GM23248 (cell line): ENCODE data around the gene SIX4. TPM values are rescaled to one million over a fixed set of nuclear protein-coding genes. Genes with fewer than 3 reads are reported as not detected.

Experiments used
- DNase-seq: peaks from one replicate; pipeline ENCODE4 v3.0.0-alpha.2; 2015
- H2AFZ ChIP-seq: fragments of 200-600 bp; sonication (generic); 2 replicates; pipeline ENCODE4 v1.6.1; 2016; ENCODE audit warnings: antibody characterized with exemption
- H3F3A ChIP-seq: fragments of 200-600 bp; sonication (generic); 2 replicates; pipeline ENCODE4 v1.6.1; 2016; ENCODE audit warnings: mild to moderate bottlenecking, antibody characterized with exemption, mixed run types; ENCODE audit not compliant: insufficient read depth
- H3K27ac ChIP-seq: fragments of 200-600 bp; sonication (generic); 2 replicates; pipeline ENCODE4 v1.5.1; 2016; ENCODE audit warnings: mild to moderate bottlenecking
- H3K27me3 ChIP-seq: fragments of 200-600 bp; sonication (generic); replicated peaks from 2 replicates; pipeline ENCODE4 v1.6.1; 2016; ENCODE audit warnings: mild to moderate bottlenecking; ENCODE audit not compliant: insufficient read depth
- H3K36me3 ChIP-seq: fragments of 200-600 bp; sonication (generic); 2 replicates; pipeline ENCODE4 v1.6.1; 2016; ENCODE audit warnings: low read depth, mild to moderate bottlenecking
- H3K4me1 ChIP-seq: fragments of 200-600 bp; sonication (generic); 2 replicates; pipeline ENCODE4 v1.6.1; 2016; ENCODE audit warnings: mild to moderate bottlenecking; ENCODE audit not compliant: insufficient read depth
- H3K4me2 ChIP-seq: fragments of 200-600 bp; sonication (generic); one replicate; pipeline ENCODE4 v1.6.1; 2016; ENCODE audit warnings: mild to moderate bottlenecking; ENCODE audit not compliant: unreplicated experiment
- H3K4me3 ChIP-seq: fragments of 200-600 bp; sonication (generic); 2 replicates; pipeline ENCODE4 v1.5.1; 2016; ENCODE audit warnings: mild to moderate bottlenecking
- H3K79me2 ChIP-seq: fragments of 200-600 bp; sonication (generic); 2 replicates; pipeline ENCODE4 v1.6.1; 2016; ENCODE audit warnings: mild to moderate bottlenecking; ENCODE audit not compliant: insufficient read depth
- H3K9ac ChIP-seq: fragments of 200-600 bp; sonication (generic); 2 replicates; pipeline ENCODE4 v1.6.1; 2016; ENCODE audit warnings: mild to moderate bottlenecking
- H3K9me2 ChIP-seq: fragments of 200-600 bp; sonication (generic); 2 replicates; pipeline ENCODE4 v1.6.1; 2016; ENCODE audit warnings: mixed run types, mild to moderate bottlenecking, moderate library complexity; ENCODE audit not compliant: insufficient read depth
- H3K9me3 ChIP-seq: fragments of 200-600 bp; sonication (generic); one replicate; pipeline ENCODE4 v1.6.1; 2017; ENCODE audit warnings: low read depth
- H4K20me1 ChIP-seq: fragments of 200-600 bp; sonication (generic); 2 replicates; pipeline ENCODE4 v1.6.0; 2016; ENCODE audit not compliant: insufficient read depth
- EZH2 ChIP-seq: fragments of 200-600 bp; sonication (generic); IDR thresholded peaks from 2 replicates; pipeline ENCODE4 v1.6.1; 2018; ENCODE audit warnings: antibody characterized with exemption, mild to moderate bottlenecking; ENCODE audit not compliant: insufficient read depth, poor library complexity, severe bottlenecking
- EZH2phosphoT487 ChIP-seq: fragments of 200-600 bp; sonication (generic); IDR thresholded peaks from 2 replicates; pipeline ENCODE4 v1.6.1; 2018; ENCODE audit warnings: antibody characterized with exemption, moderate library complexity, mild to moderate bottlenecking, low read depth; ENCODE audit not compliant: insufficient read depth
- WGBS, 2 experiments: methylation state at CpG; one replicate each; pipeline ENCODE4 v1.1.6; 2015 to 2017; ENCODE audit warnings: low lambda C conversion rate in 2 of 2, low coverage in 1 of 2; ENCODE audit errors: missing lambda C conversion rate in 2 of 2; 5-methylcytosine and 5-hydroxymethylcytosine counted together
- in situ Hi-C: fragments of 300-500 bp; cut with MboI; formaldehyde crosslinking; loops from 2 replicates; pipeline ENCODE4 v1.15.0; 2020
- polyA plus RNA-seq: library from polyadenylated mRNA; unstranded; fragments of >200 nt; fragmentation: Nextera tagmentation; extraction: Ambion mirVana; gene quantifications from 2 replicates; pipeline ENCODE4 v1.2.1, GENCODE V29; 2016
- total RNA-seq: library from RNA; depleted of rRNA; stranded (reverse); fragments of >200 nt; shearing (Covaris generic); gene quantifications from 2 replicates; pipeline ENCODE4 v1.2.3, GENCODE V29; 2014

Gene SIX4
- total and polyA plus RNA-seq, 2 experiments from 2014 or later = 1.5 to 12.2 TPM

DNA sequence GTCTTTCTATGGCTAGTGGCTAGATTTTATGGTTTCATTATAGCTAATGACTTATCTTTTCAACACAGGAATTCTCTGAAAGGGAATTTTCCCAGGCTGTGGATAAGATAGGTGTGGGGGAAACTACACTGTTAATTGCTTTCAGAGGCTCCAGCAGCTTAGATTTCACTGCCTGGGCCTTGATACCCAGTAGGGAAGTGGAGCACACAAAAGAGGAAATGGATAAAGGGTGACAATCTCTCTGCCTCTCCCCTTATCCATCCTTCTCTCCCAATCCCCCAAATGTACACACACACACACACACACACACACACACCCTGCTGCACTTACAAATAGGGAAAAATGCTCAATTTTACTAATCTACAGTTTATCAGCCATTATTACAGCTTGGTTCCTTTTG lies 19.1 kb downstream of the SIX4 start:
- no peak overlapping the region for H3K9ac ChIP-seq
- no peak overlapping the region for H3K4me2 ChIP-seq
- H3F3A ChIP-seq = no peaks in the 10 kb centered on the region
- in situ Hi-C loops = no loop called here
- H4K20me1 ChIP-seq = no peaks in the 10 kb centered on the region
- no peak for DNase-seq
- TF ChIP-seq EZH2phosphoT487 (no peak), EZH2 (no peak)
- no peaks in the 10 kb centered on the region for H3K9me2 ChIP-seq
- H3K36me3 ChIP-seq = no peaks in the 10 kb centered on the region
- H3K27me3 ChIP-seq = no peaks in the 10 kb centered on the region
- H3K9me3 ChIP-seq = no peaks in the 10 kb centered on the region
- no peak overlapping the region for H2AFZ ChIP-seq
- H3K4me1 ChIP-seq = no peaks in the 10 kb centered on the region
- no peak overlapping the region for H3K27ac ChIP-seq
- no peaks in the 10 kb centered on the region for H3K79me2 ChIP-seq
- no peak overlapping the region for H3K4me3 ChIP-seq

- Histone ChIP-seq H3K79me2 (no peaks in the 10 kb centered on the region), H3K36me3 (no peaks in the 10 kb centered on the region), H2AFZ (no peak overlapping the region), H3K4me1 (no peaks in the 10 kb centered on the region), H3K9me2 (no peaks in the 10 kb centered on the region), H3K27ac (no peak overlapping the region), H3K9ac (no peak overlapping the region), H3K27me3 (no peaks in the 10 kb centered on the region), H3F3A (no peaks in the 10 kb centered on the region), H3K9me3 (no peaks in the 10 kb centered on the region), H3K4me3 (no peak overlapping the region), H4K20me1 (no peaks in the 10 kb centered on the region), H3K4me2 (no peak overlapping the region)
- WGBS, 2 experiments = 48 to 60% methylated on average over 3 of the region's 3 CpGs
- TF ChIP-seq EZH2phosphoT487 (no peak), EZH2 (no peak)
- no peak for DNase-seq
- in situ Hi-C loops = no loop called here
Measured at GRCh38 chr14:60700598-60700997, 23.6 kb downstream of the SIX4 start.

DNA sequence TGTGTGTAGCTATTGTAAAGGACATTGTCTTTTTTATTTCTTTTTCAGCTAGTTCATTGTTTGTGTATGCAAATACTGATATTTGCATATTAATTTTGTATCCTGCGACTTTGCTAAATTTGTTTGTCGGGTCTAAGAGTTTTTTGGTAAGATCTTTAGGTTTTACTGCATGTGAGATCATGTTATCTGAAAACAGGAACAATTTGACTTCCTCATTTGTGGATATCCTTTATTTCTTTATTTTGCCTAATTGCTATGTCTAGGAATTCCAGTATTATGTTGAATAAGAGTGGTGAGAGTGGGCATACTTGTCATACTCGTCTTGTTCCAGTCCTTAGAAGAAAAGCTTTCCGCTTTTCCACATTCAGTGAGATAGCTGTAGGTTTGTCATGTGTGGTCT lies 28.8 kb downstream of the SIX4 start:
- H3K27me3 ChIP-seq = no peaks in the 10 kb centered on the region
- DNase-seq = no peak
- no peak overlapping the region for H3K27ac ChIP-seq
- H2AFZ ChIP-seq = no peak overlapping the region
- H3K4me3 ChIP-seq = no peak overlapping the region
- H3K9me3 ChIP-seq = no peaks in the 10 kb centered on the region
- TF ChIP-seq EZH2 (no peak), EZH2phosphoT487 (no peak)
- 77 to 79% methylated on average over 4 of the region's 4 CpGs for WGBS, 2 experiments
- no peaks in the 10 kb centered on the region for H3K4me1 ChIP-seq
- no peaks in the 10 kb centered on the region for H3K9me2 ChIP-seq
- no peaks in the 10 kb centered on the region for H3K36me3 ChIP-seq
- H4K20me1 ChIP-seq = no peaks in the 10 kb centered on the region
- in situ Hi-C loops = no loop called here
- H3K9ac ChIP-seq = no peak overlapping the region
- H3F3A ChIP-seq = no peaks in the 10 kb centered on the region
- no peaks in the 10 kb centered on the region for H3K79me2 ChIP-seq
- H3K4me2 ChIP-seq = no peak overlapping the region

GRCh38 chr14:60691383-60692113 lies 32.6 kb downstream of the SIX4 start:
- Histone ChIP-seq H3K27me3 (no peaks in the 10 kb centered on the region), H3K4me2 (no peak overlapping the region), H3K4me1 (no peaks in the 10 kb centered on the region), H3K9me3 (no peaks in the 10 kb centered on the region), H3K9me2 (no peaks in the 10 kb centered on the region), H3F3A (no peaks in the 10 kb centered on the region), H4K20me1 (no peaks in the 10 kb centered on the region), H3K27ac (no peak overlapping the region), H3K4me3 (no peak overlapping the region), H2AFZ (no peak overlapping the region), H3K36me3 (no peaks in the 10 kb centered on the region), H3K9ac (no peak overlapping the region), H3K79me2 (no peaks in the 10 kb centered on the region)
- WGBS, 2 experiments = 56 to 59% methylated on average over 3 of the region's 3 CpGs
- TF ChIP-seq EZH2 (no peak), EZH2phosphoT487 (no peak)
- no peak for DNase-seq
- in situ Hi-C loops = no loop called here

- no peaks in the 10 kb centered on the region for H3F3A ChIP-seq
- H3K79me2 ChIP-seq = no peaks in the 10 kb centered on the region
- DNase-seq = no peak
- no peak overlapping the region for H3K4me2 ChIP-seq
- no peaks in the 10 kb centered on the region for H3K27me3 ChIP-seq
- H3K9me2 ChIP-seq = no peaks in the 10 kb centered on the region
- no peak overlapping the region for H2AFZ ChIP-seq
- in situ Hi-C loops = no loop called here
- no peaks in the 10 kb centered on the region for H3K4me1 ChIP-seq
- no peak for TF ChIP-seq EZH2
- TF ChIP-seq EZH2phosphoT487 = no peak
- no peaks in the 10 kb centered on the region for H3K36me3 ChIP-seq
- no peaks in the 10 kb centered on the region for H4K20me1 ChIP-seq
- H3K27ac ChIP-seq = no peak overlapping the region
- H3K9ac ChIP-seq = no peak overlapping the region
- H3K4me3 ChIP-seq = no peak overlapping the region
- no peaks in the 10 kb centered on the region for H3K9me3 ChIP-seq
Measured at GRCh38 chr14:60686865-60687264, 37.3 kb downstream of the SIX4 start.
